ENCODE results near the gene SMC1A.

- TF ChIP-seq CTCF (IDR thresholded peaks at IDR 0.05; ENCODE audit: low read length) (no peak), EZH2 (optimal IDR thresholded peaks at IDR 0.05; ENCODE audit: low read depth, low read length) (no peak), EZH2phosphoT487 (IDR thresholded peaks at IDR 0.05; ENCODE audit: low read length) (no peak)
These were observed 7.8 kb upstream of the SMC1A start for GRCh38 chrX:53430231-53430630.

Measured in MM.1S (cell line).